ENCODE results near the gene TSPAN17. TPM values are rescaled to one million over a fixed set of nuclear protein-coding genes. Genes with fewer than 3 reads are reported as not detected.

TSPAN17 gene
- total RNA-seq, 6 experiments from 2014 or later: 10.9 to 20.8 (median 13.6) TPM

DNA sequence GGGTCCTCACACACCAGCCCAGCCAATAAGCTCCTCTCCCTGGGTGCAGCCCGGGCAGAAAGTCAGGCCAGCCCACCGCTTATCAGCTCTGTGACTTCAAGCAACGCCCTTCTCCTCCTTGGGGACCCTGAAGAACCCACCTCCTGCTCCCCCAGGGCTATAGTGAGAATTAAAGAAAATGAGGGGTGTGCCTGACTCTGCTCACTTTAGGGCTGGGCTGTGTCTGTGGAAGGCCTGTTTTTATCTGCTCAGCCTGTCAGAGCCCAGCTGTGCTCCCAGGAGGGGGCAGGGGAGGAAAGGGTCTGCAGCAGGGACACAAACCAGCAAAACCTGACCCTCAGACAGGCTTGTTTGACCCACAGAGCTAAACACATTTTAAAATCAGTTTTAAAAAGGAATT, 41.3 kb upstream of the TSPAN17 start:
- H3K27me3 ChIP-seq: no peaks in the 10 kb centered on the region
- ATAC-seq: no peak
- no peaks in the 10 kb centered on the region for H3K9me3 ChIP-seq
- no peak for DNase-seq
- TF ChIP-seq, protein P1, sequence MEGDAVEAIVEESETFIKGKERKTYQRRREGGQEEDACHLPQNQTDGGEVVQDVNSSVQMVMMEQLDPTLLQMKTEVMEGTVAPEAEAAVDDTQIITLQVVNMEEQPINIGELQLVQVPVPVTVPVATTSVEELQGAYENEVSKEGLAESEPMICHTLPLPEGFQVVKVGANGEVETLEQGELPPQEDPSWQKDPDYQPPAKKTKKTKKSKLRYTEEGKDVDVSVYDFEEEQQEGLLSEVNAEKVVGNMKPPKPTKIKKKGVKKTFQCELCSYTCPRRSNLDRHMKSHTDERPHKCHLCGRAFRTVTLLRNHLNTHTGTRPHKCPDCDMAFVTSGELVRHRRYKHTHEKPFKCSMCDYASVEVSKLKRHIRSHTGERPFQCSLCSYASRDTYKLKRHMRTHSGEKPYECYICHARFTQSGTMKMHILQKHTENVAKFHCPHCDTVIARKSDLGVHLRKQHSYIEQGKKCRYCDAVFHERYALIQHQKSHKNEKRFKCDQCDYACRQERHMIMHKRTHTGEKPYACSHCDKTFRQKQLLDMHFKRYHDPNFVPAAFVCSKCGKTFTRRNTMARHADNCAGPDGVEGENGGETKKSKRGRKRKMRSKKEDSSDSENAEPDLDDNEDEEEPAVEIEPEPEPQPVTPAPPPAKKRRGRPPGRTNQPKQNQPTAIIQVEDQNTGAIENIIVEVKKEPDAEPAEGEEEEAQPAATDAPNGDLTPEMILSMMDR (IDR thresholded peaks at IDR 0.05): no peak
- no peak for TF ChIP-seq POLR2A (IDR thresholded peaks at IDR 0.05)
- WGBS (ENCODE audit: insufficient coverage, low coverage, low lambda C conversion rate, missing lambda C conversion rate): no CpG with 5 or more reads among the region's 3 CpGs
- intact Hi-C loops (cut with DNase I): no loop called here
- no peaks in the 10 kb centered on the region for H3K36me3 ChIP-seq
- no peak overlapping the region for H3K27ac ChIP-seq
- no peak overlapping the region for H3K4me3 ChIP-seq
- peaks cover 0 to 5% (median 2%) of the 10 kb centered on the region in 4 donors for H3K4me1 ChIP-seq

DNA sequence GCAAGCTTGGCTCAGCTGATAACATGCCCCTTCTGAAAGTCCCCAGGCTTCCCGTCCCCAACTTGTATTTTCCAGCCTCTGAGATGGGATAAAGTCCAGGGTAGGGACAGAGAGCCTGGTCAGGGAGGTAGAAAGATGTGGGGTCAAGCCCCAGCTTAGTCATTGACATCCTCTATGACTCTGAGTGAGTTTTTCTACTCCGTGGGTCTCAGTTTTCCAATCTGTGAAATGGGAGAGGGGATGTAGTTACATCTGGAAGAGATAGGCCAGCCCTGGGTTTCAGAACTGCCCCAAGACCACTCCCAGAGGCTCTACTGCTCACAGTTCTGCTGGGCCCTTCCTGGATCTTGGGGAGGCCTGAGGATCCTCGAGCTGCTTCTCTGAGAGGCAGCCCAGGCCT, 40.4 kb upstream of the TSPAN17 start:
- Histone ChIP-seq H3K27me3 (no peaks in the 10 kb centered on the region), H3K4me1 (peaks cover 0 to 5% (median 2%) of the 10 kb centered on the region in 4 donors), H3K36me3 (no peaks in the 10 kb centered on the region), H3K27ac (no peak overlapping the region), H3K9me3 (no peaks in the 10 kb centered on the region), H3K4me3 (no peak overlapping the region)
- intact Hi-C loops (cut with DNase I): no loop called here
- ATAC-seq: no peak
- no peak for DNase-seq
- TF ChIP-seq, protein P1 (IDR thresholded peaks at IDR 0.05): no peak
- TF ChIP-seq POLR2A (IDR thresholded peaks at IDR 0.05): no peak
- WGBS (ENCODE audit: insufficient coverage, low coverage, low lambda C conversion rate, missing lambda C conversion rate): 76% methylated on average over 2 of the region's 3 CpGs

DNA sequence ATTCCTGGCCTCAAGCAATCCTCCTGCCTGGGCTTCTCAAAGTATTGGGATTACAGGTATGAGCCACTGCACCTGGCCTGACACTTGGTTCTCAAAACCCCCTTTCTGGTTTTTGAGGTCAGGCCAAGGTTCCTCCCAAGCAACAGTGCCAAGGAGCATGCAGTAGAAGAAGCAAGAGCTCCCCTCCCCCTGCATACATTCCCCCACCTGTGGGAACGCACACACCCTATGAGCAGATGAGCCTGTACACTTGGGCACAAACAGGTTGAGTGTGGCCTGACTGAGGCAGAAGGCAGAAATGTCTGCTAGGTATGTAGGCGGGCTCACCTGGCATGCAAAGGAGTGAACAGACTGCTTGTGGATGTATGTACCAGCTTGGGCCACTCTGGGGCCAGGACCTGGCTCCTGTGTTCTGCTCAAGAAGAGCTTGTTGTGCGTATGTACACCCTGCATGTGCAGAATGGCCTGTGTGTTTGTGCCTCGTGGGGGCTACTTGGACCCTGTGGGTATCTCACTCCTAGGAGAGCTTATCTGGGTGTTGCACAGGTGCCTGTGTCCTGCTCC, 39.1 kb upstream of the TSPAN17 start:
- no CpG with 5 or more reads among the region's 4 CpGs for WGBS (ENCODE audit: insufficient coverage, low coverage, low lambda C conversion rate, missing lambda C conversion rate)
- no peak for TF ChIP-seq POLR2A (IDR thresholded peaks at IDR 0.05)
- TF ChIP-seq, protein P1 (IDR thresholded peaks at IDR 0.05): no peak

DNA sequence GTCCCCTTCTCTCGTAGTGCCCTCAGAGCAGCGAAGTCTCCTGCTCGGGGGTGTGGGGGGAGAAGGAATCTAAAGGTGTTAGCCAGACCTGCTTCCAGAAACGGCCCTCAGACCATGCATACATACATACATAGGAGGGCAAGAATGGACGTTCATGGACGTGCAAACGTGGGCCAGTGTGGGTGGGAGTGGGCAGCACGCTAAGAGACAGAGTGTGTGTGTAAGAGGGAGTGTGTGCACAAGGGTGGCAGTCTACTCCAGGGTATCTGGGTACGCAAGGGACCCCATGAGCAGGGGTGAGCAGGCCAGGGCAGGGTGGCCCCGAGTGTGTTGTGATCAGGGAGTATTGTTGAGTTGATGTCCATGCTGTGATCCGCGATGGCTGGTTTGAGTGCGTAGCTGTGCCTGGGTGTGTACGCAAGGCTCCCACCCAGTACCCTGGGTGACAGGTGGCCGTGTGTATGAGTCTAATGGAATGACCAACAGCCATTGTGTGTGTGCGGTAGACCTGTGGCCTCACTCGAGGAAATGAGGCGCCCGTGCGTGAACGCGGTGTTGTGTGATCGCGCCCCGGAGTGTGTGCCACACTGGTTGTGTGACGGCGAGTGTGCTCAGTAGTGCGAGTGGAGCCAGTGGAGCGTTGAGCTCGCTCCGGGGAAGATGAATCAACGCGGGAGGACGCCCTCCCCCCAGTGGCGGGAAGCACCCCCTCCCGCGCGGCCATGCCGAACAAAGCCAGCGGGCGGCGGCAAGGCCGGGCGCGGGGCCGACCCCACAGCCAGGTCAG, 38.2 kb upstream of the TSPAN17 start:
- Histone ChIP-seq H3K36me3 (no peaks in the 10 kb centered on the region), H3K9me3 (no peaks in the 10 kb centered on the region), H3K27ac (no peak overlapping the region), H3K27me3 (no peaks in the 10 kb centered on the region), H3K4me3 (peak overlapping the region; percentile 37 to 62 (median 39)), H3K4me1 (peaks cover 0 to 5% (median 2%) of the 10 kb centered on the region in 4 donors)
- 84% methylated on average over 7 of the region's 46 CpGs for WGBS (ENCODE audit: insufficient coverage, low coverage, low lambda C conversion rate, missing lambda C conversion rate)
- DNase-seq (no peak), ATAC-seq (no peak)
- intact Hi-C loops (cut with DNase I): no loop called here
- TF ChIP-seq POLR2A (IDR thresholded peaks at IDR 0.05): no peak

More for the DNA sequence above, 39.1 kb upstream of the TSPAN17 start:
- intact Hi-C loops (cut with DNase I): no loop called here
- DNase-seq (no peak), ATAC-seq (no peak)
- H3K4me1 ChIP-seq: peaks cover 0 to 5% (median 2%) of the 10 kb centered on the region in 4 donors
- H3K36me3 ChIP-seq: no peaks in the 10 kb centered on the region
- H3K27ac ChIP-seq: no peak overlapping the region
- no peak overlapping the region for H3K4me3 ChIP-seq
- no peaks in the 10 kb centered on the region for H3K9me3 ChIP-seq
- H3K27me3 ChIP-seq: no peaks in the 10 kb centered on the region

Data from right lobe of liver (tissue), 6 donors.